Osteoblast (primary cell): ENCODE measurements around the gene DNAH12. TPM values are rescaled to one million over a fixed set of nuclear protein-coding genes. Genes with fewer than 3 reads are reported as not detected.

Source experiments
- DNase-seq: peaks from one replicate; pipeline ENCODE4 v3.0.0; 2011; ENCODE audit warnings: low spot score, mixed read lengths; ENCODE audit not compliant: insufficient read length; ENCODE audit errors: missing footprints
- H2AFZ ChIP-seq: 2 replicates; pipeline ENCODE4 v1.6.0; 2011; ENCODE audit warnings: mild to moderate bottlenecking, low read length
- H3K27ac ChIP-seq: 2 replicates; pipeline ENCODE4 v1.5.1; 2011; ENCODE audit warnings: mild to moderate bottlenecking, low read depth, low read length, moderate library complexity
- H3K27me3 ChIP-seq: 2 replicates; pipeline ENCODE4 v1.6.0; 2012; ENCODE audit warnings: mild to moderate bottlenecking, control low read depth, inconsistent platforms, low read length, moderate library complexity; ENCODE audit not compliant: insufficient read depth
- H3K36me3 ChIP-seq: 2 replicates; pipeline ENCODE4 v1.5.1; 2011; ENCODE audit warnings: mild to moderate bottlenecking, low read length, control low read depth, moderate library complexity; ENCODE audit not compliant: insufficient read depth
- H3K4me1 ChIP-seq: 2 replicates; pipeline ENCODE4 v1.5.1; 2011; ENCODE audit warnings: mild to moderate bottlenecking, low read length, control low read depth, moderate library complexity; ENCODE audit not compliant: insufficient read depth
- H3K4me2 ChIP-seq: 2 replicates; pipeline ENCODE4 v1.6.0; 2011; ENCODE audit warnings: mild to moderate bottlenecking, low read length; ENCODE audit not compliant: insufficient read depth
- H3K4me3 ChIP-seq: fragments of 200-600 bp; sonication (generic); 3 replicates; pipeline ENCODE4 v1.5.1; 2012; ENCODE audit warnings: mild to moderate bottlenecking, low read length, inconsistent platforms; ENCODE audit not compliant: insufficient read depth
- H3K79me2 ChIP-seq: 2 replicates; pipeline ENCODE4 v1.6.0; 2012; ENCODE audit warnings: mild to moderate bottlenecking, low read length, control low read depth, inconsistent platforms; ENCODE audit not compliant: insufficient read depth
- H3K9me3 ChIP-seq: 2 replicates; pipeline ENCODE4 v1.5.1; 2011; ENCODE audit warnings: low read depth, low read length, control low read depth
- H4K20me1 ChIP-seq: 2 replicates; pipeline ENCODE4 v1.6.0; 2012; ENCODE audit warnings: mild to moderate bottlenecking, low read length, control low read depth; ENCODE audit not compliant: insufficient read depth
- total RNA-seq: library from RNA; depleted of rRNA; stranded (reverse); fragments of >200 nt; gene quantifications from 2 replicates; pipeline ENCODE4 v1.2.3, GENCODE V29; 2012
- TF ChIP-seq, protein P1 (sequence below): IDR thresholded peaks from 2 replicates; pipeline ENCODE4 v1.5.1; 2011; ENCODE audit warnings: mild to moderate bottlenecking, low read depth, low read length, moderate library complexity; ENCODE audit errors: extremely low read depth

DNAH12 gene
- total RNA-seq, 1 donor = under 0.01 TPM

DNA sequence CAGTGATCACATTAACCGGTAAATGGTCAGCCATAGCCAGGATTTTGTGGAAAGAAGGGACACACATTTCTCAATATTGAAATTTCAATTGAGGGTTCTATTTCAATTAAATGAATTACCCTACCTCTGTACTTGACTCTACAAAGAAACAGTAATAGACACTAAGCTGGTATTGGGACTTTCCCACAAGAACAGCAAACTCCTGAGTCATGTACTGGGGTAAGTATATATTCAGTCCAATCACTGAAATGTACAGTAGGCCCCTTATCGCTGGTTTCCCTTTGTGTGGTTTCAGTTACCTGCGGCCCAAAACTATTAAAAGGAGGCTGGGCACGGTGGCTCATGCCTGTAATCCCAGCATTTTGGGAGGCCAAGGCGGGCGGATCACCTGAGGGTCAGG is 269.3 kb downstream of the DNAH12 start:
- no peak overlapping the region for H3K4me2 ChIP-seq
- H3K4me1 ChIP-seq = no peaks in the 10 kb centered on the region
- TF ChIP-seq, protein P1, sequence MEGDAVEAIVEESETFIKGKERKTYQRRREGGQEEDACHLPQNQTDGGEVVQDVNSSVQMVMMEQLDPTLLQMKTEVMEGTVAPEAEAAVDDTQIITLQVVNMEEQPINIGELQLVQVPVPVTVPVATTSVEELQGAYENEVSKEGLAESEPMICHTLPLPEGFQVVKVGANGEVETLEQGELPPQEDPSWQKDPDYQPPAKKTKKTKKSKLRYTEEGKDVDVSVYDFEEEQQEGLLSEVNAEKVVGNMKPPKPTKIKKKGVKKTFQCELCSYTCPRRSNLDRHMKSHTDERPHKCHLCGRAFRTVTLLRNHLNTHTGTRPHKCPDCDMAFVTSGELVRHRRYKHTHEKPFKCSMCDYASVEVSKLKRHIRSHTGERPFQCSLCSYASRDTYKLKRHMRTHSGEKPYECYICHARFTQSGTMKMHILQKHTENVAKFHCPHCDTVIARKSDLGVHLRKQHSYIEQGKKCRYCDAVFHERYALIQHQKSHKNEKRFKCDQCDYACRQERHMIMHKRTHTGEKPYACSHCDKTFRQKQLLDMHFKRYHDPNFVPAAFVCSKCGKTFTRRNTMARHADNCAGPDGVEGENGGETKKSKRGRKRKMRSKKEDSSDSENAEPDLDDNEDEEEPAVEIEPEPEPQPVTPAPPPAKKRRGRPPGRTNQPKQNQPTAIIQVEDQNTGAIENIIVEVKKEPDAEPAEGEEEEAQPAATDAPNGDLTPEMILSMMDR = no peak
- H4K20me1 ChIP-seq = no peaks in the 10 kb centered on the region
- H2AFZ ChIP-seq = no peak overlapping the region
- no peak overlapping the region for H3K27ac ChIP-seq
- H3K9me3 ChIP-seq = no peaks in the 10 kb centered on the region
- no peak for DNase-seq
- H3K36me3 ChIP-seq = peaks cover 10% of the 10 kb centered on the region
- no peak overlapping the region for H3K4me3 ChIP-seq
- no peaks in the 10 kb centered on the region for H3K27me3 ChIP-seq
- H3K79me2 ChIP-seq = no peaks in the 10 kb centered on the region

DNA sequence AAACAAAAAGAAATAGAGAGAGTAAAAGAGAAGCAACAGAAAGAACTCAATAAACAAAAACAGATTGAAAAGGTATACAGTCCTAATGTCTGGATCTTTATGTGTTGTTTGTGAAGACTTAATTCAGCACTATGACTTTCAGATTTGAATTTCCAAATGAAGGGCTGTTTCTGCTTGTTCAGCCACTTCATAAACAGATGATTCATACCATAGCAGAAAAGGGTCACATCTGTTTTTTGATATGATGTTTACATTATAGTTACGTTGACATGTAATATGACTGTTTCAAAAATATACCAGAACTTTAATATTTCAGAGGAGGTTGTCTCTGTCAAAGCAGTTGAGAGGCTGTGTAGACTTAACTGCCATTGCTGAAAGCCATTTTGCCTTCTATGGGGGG is 275.7 kb downstream of the DNAH12 start:
- no peaks in the 10 kb centered on the region for H3K79me2 ChIP-seq
- H3K4me3 ChIP-seq = no peak overlapping the region
- H4K20me1 ChIP-seq = no peaks in the 10 kb centered on the region
- no peak overlapping the region for H3K27ac ChIP-seq
- no peak overlapping the region for H2AFZ ChIP-seq
- no peak overlapping the region for H3K4me2 ChIP-seq
- DNase-seq = no peak
- TF ChIP-seq, protein P1 = no peak
- H3K36me3 ChIP-seq = peaks cover 37% of the 10 kb centered on the region
- no peaks in the 10 kb centered on the region for H3K27me3 ChIP-seq
- H3K4me1 ChIP-seq = no peaks in the 10 kb centered on the region
- H3K9me3 ChIP-seq = no peaks in the 10 kb centered on the region

GRCh38 chr3:57261929-57262328 is 282.2 kb downstream of the DNAH12 start:
- no peaks in the 10 kb centered on the region for H3K9me3 ChIP-seq
- no peaks in the 10 kb centered on the region for H4K20me1 ChIP-seq
- H2AFZ ChIP-seq = no peak overlapping the region
- peaks cover 45% of the 10 kb centered on the region for H3K36me3 ChIP-seq
- TF ChIP-seq, protein P1 = no peak
- no peaks in the 10 kb centered on the region for H3K4me1 ChIP-seq
- H3K4me2 ChIP-seq = no peak overlapping the region
- no peaks in the 10 kb centered on the region for H3K27me3 ChIP-seq
- H3K79me2 ChIP-seq = no peaks in the 10 kb centered on the region
- no peak for DNase-seq
- H3K27ac ChIP-seq = no peak overlapping the region
- no peak overlapping the region for H3K4me3 ChIP-seq

GRCh38 chr3:57261119-57261518 is 283.0 kb downstream of the DNAH12 start:
- Histone ChIP-seq H2AFZ (no peak overlapping the region), H4K20me1 (no peaks in the 10 kb centered on the region)

More at GRCh38 chr3:57261119-57261518, 283.0 kb downstream of the DNAH12 start:
- Histone ChIP-seq H3K4me1 (no peaks in the 10 kb centered on the region), H3K27me3 (no peaks in the 10 kb centered on the region), H3K27ac (no peak overlapping the region), H3K9me3 (no peaks in the 10 kb centered on the region), H3K4me2 (no peak overlapping the region), H3K4me3 (no peak overlapping the region), H3K79me2 (no peaks in the 10 kb centered on the region), H3K36me3 (peaks cover 48% of the 10 kb centered on the region)
- TF ChIP-seq, protein P1 = no peak
- DNase-seq = no peak
